M059J (cell line): ENCODE measurements around the gene ANTKMT. TPM values are rescaled to one million over a fixed set of nuclear protein-coding genes. Genes with fewer than 3 reads are reported as not detected.
A peak's percentile ranks its signal among the peaks of the same experiment; 100 is the strongest.
"Not testable (repeated sequence)": the region's sequence is repeated elsewhere in the genome, so short reads cannot be mapped to it uniquely, and the experiment has no call there.

ENCODE experiments used
- DNase-seq: peaks from one replicate; pipeline ENCODE4 v3.0.0-alpha.2; 2012; ENCODE audit warnings: low read depth
- total RNA-seq: library from RNA; depleted of rRNA; stranded (reverse); fragments of >200 nt; shearing (Covaris generic); gene quantifications from 2 replicates; pipeline ENCODE4 v1.2.3, GENCODE V29; 2014

ANTKMT gene
- total RNA-seq, 1 experiment from 2014 or later: 30.4 TPM

GRCh38 chr16:680967-681745, 39.8 kb upstream of the ANTKMT start:
- DNase-seq: peak; percentile 63

- DNase-seq: peak; percentile 69
Measured at GRCh38 chr16:681746-682427, 39.1 kb upstream of the ANTKMT start.

- DNase-seq: no peak
Measured at GRCh38 chr16:682493-683395, 38.2 kb upstream of the ANTKMT start.

GRCh38 chr16:683396-684070, 37.4 kb upstream of the ANTKMT start:
- no peak for DNase-seq

- DNase-seq: peak; percentile 95
Measured at GRCh38 chr16:684071-684794, 36.7 kb upstream of the ANTKMT start, which contains the start of gene JMJD8. JMJD8 (minus strand) TSS chr16:684334; CDS start chr16:684319, 15 bp downstream.

GRCh38 chr16:684961-685696, 35.8 kb upstream of the ANTKMT start:
- no peak for DNase-seq

- peak; percentile 49 for DNase-seq
Measured at GRCh38 chr16:685967-686366, 35.0 kb upstream of the ANTKMT start.

GRCh38 chr16:686459-687260, 34.3 kb upstream of the ANTKMT start:
- DNase-seq: no peak

- no peak for DNase-seq
Measured at GRCh38 chr16:687499-687898, 33.4 kb upstream of the ANTKMT start.

- DNase-seq: no peak
Measured at GRCh38 chr16:689175-689897, 31.6 kb upstream of the ANTKMT start.

GRCh38 chr16:691242-691641, 29.7 kb upstream of the ANTKMT start:
- DNase-seq: not testable (repeated sequence)

- DNase-seq: no peak
Measured at GRCh38 chr16:692356-693108, 28.4 kb upstream of the ANTKMT start.

GRCh38 chr16:693364-693763, 27.6 kb upstream of the ANTKMT start:
- no peak for DNase-seq

- DNase-seq: no peak
Measured at GRCh38 chr16:693766-694165, 27.2 kb upstream of the ANTKMT start.

GRCh38 chr16:694187-694862, 26.6 kb upstream of the ANTKMT start:
- DNase-seq: no peak

- no peak for DNase-seq
Measured at GRCh38 chr16:694863-695354, 26.0 kb upstream of the ANTKMT start.
